HG02973 (cell line): ENCODE data around the gene RNU6-9.
A peak's percentile ranks its signal among the peaks of the same experiment; 100 is the strongest.
"Not testable (repeated sequence)": the region's sequence is repeated elsewhere in the genome, so short reads cannot be mapped to it uniquely, and the experiment has no call there.

Source experiments
- ATAC-seq: cut with Tn5 transposase; IDR thresholded peaks from one replicate; pipeline ENCODE4 v1.9.1; 2021; ENCODE audit warnings: moderate library complexity; ENCODE audit not compliant: unreplicated experiment

Gene RNU6-9

GRCh38 chr19:892894-893689 lies at the start of gene RNU6-9, which contains the start of gene MED16:
Gene RNU6-9 (plus strand): TSS chr19:893484.
Gene MED16 (minus strand): TSS chr19:893187. CDS start chr19:891131, 2,056 bp downstream.
- ATAC-seq = peak; percentile 77

DNA sequence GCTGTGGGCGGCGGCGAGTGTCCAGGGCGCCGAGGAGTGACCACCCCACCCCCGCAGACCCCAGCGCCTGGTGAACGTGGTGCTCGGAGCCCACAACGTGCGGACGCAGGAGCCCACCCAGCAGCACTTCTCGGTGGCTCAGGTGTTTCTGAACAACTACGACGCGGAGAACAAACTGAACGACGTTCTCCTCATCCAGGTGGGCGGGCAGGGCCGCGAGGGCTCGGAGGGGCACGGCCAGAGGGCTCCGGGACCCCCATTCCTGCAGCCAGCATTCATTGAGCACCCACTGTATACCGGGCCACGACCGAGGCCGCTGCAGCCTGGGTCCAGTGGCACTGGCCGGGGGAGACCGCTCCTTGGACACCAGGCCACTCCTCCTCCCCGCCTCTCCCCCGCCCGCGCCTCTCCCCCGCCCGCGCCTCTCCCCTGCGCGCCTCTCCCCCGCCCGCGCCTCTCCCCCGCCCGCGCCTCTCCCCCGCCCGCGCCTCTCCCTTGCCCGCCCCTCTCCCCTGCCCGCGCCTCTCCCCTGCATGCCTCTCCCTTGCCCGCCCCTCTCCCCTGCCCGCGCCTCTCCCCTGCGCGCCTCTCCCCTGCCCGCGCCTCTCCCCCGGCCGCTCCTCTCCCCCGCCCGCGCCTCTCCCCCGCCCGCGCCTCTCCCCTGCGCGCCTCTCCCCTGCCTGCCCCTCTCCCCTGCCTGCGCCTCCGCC lies 49.3 kb upstream of the RNU6-9 start:
- ATAC-seq = no peak

DNA sequence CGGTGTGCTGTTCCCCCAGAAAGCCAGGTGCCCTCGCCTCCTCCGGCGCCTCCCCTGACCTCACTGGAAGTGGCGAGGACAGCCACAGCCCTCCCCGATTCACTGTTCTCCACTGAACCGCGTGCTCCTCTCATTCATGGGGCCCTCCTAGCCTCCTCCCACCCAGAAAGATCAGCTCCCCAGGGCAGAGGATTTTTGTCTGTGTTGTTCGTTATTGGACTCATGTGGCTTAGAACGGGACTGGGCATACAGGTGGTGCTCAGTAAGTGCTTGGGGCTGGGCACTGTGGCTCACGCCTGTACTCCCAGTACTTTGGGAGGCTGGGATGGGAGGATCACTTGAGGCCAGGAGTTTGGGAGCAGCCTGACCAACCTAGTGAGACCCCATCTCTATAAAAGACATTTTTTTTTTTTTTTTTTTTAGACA lies 48.7 kb upstream of the RNU6-9 start:
- no peak for ATAC-seq

DNA sequence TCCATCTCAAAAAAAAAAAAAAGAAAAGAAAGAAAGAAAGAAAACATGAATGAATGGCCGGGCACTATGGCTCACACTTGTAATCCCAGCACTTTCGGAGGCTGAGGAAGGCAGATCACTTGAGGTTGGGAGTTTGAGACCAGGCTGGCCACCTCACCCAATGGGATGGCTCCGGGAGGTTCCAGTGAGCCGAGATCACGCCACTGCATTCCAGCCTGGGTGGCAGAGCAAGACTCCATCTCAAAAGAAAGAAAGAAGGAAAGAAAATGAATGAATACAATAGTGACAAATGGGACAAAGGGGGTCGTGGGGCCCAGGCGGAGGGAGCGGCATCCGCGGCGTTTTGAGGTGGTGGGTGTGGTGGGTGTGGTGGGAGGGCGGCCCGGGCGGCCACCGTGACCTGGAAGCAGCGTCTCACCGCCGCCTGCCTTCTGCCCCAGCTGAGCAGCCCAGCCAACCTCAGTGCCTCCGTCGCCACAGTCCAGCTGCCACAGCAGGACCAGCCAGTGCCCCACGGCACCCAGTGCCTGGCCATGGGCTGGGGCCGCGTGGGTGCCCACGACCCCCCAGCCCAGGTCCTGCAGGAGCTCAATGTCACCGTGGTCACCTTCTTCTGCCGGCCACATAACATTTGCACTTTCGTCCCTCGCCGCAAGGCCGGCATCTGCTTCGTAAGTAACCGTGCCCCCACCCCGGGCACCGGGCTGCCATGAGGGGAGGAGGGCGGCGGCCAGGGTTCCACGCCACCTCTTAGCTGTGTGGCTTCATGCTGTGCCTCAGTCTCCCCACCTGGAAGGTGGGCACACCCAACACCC lies 47.4 kb upstream of the RNU6-9 start:
- ATAC-seq = no peak

DNA sequence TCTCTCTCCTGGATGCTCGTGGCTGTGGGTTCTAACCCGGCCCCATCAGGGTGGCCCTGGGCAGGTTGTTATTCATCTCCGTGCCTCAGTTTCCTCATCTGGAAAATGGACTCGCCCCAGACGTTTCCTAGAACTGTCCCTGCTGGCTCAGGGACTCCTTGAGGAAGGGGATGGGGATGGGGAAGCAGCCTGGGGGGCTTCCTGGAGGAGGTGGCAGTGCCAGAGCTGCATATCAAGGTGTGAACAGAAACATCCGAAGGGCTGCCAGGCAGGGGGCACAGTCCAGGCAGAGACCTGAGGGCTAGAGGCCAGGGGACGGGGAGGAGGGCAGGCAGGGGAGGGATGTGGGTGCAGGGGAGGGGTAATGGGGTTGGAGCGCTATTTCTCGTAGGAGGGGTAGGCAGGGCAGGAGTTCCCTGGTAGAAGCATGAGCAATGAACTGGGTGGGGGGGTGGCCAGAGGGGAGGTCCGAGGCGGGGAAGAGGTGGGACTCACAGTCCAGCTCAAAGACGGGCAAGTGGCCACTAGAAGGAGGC lies 44.8 kb upstream of the RNU6-9 start:
- no peak for ATAC-seq

DNA sequence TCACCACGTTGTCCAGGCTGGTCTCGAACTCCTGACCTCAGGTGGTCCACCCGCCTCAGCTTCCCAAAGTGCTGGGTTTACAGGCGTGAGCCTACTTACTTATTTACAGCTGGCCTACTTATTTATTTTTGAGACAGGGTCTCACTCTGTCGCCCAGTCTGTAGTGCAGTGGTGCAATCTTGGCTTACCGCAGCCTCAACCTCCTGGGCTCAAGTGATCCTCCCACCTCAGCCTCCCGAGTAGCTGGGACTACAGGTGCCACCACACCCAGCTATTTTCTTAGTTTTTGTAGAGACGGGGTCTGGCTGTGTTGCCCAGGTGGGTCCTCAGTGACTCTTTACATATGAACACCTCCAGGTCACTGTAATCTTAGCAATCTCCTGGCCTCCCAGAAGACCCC lies 44.1 kb upstream of the RNU6-9 start:
- ATAC-seq = not testable (repeated sequence)

DNA sequence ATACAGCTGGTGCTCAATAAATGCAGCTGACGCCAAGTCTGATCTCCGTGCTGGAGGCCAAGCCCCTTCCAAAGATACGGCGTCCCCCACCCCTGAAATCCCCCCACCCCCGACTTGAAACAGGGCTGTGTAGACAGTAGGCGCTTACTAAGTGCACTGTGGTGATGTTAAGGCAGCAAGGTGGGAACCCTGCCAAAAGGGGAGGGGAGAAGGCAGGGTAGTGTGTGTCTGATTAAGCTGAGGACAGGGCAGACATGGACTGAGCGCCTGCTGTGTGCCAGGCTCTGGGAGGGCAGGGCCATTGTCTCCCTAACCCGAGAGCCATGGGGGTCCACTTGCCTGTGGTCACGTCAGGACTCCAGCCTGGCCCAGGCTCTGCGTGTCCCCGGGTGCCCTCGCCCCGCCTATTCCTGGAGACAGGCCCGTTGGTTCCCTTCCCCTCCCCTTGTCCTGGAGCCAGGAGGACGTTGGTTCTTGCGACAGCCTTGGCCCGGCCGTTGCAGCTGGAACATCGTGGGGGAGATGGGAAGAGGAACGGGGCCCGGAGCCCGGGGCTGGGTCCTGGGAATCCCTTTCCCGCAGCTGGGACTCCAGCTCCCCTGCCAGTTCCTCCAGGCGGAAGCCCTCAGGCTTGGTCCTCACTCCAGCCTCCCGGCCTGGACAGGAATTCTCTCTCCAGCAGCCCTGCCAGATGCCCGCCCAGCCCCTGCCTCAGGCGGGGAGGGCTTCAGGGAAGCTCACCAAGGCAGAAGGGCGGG lies 42.9 kb upstream of the RNU6-9 start:
- ATAC-seq = no peak

GRCh38 chr19:850979-851335 lies 42.3 kb upstream of the RNU6-9 start:
- no peak for ATAC-seq

DNA sequence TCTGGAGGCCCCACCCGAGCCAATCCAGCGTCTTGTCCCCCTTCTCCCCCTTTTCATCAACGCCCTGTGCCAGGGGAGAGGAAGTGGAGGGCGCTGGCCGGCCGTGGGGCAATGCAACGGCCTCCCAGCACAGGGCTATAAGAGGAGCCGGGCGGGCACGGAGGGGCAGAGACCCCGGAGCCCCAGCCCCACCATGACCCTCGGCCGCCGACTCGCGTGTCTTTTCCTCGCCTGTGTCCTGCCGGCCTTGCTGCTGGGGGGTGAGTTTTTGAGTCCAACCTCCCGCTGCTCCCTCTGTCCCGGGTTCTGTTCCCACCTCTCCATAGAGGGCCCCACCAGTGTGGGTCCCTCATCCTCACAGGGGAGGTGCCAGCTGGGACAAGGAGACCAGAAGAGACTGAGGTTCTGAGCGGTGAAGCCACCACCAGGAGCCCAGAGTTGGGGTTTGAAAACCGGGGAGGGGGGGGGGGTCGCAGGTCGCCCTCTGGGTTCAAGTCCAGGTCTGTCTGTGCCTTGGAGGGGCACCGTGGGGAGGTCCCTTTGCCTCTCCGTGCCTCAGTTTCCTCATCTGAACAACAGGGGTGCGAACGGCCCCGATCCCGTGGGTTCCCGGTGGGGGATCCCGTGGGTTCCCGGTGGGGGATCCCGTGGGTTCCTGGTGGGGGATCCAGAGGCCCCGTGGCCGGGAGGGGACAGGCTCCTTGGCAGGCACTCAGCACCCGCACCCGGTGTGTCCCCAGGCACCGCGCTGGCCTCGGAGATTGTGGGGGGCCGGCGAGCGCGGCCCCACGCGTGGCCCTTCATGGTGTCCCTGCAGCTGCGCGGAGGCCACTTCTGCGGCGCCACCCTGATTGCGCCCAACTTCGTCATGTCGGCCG lies 40.9 kb upstream of the RNU6-9 start, which contains the start of gene ELANE:
TSS of gene ELANE (plus strand) at position 168 of the 878 bp plus-strand sequence. CDS start at position 194, 26 bp downstream.
- no peak for ATAC-seq

- ATAC-seq = no peak
Measured at GRCh38 chr19:853014-853585, 40.2 kb upstream of the RNU6-9 start.

GRCh38 chr19:853614-854220 lies 39.6 kb upstream of the RNU6-9 start:
- not testable (repeated sequence) for ATAC-seq

GRCh38 chr19:854549-854948 lies 38.7 kb upstream of the RNU6-9 start:
- ATAC-seq = no peak

DNA sequence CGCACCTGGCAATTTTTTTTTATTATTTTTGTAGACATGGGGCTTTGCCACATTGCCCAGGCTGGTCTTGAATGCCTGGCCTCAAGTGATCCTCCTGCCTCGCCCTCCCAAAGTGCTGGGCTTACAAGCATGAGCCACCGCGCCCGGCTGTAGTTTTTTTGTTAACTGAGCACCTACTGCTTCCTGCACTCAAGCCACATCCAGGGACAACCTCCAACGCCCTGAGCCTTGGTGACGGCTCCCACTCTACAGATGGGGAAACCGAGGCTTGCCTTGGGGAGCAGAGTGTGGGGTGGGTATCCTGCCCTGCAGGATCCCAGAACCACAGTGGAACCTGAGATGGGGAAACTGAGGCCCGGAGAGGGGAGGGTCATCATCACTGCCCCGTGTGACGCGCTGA lies 38.1 kb upstream of the RNU6-9 start:
- no peak for ATAC-seq

DNA sequence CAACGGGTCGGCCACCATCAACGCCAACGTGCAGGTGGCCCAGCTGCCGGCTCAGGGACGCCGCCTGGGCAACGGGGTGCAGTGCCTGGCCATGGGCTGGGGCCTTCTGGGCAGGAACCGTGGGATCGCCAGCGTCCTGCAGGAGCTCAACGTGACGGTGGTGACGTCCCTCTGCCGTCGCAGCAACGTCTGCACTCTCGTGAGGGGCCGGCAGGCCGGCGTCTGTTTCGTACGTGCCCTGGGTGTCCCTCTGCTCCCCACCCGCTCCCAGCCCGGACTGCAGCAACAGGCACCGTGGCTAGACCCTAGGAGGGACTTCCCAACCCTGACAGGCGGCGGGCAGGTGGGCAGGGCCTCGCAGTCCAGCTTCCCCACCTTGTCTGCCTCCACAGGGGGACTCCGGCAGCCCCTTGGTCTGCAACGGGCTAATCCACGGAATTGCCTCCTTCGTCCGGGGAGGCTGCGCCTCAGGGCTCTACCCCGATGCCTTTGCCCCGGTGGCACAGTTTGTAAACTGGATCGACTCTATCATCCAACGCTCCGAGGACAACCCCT lies 37.6 kb upstream of the RNU6-9 start:
- no peak for ATAC-seq

DNA sequence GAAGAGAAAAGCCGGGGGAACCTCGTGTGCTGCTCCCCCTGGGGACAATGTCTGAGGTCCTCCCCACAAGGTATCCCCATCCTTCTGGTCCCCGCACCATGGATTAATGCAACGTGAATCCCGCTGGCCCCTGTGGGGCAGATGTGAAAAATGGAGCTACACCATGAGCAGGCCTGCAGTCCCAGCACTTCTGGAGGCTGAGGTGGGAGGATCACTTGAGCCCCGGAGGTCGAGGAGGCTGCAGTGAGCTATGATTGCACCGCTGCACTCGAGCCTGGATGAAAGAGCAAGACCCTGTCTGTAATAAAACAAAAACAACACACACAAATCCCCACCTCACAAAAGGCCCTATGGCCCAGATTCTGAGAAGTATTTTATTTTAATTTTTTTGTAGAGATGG lies 35.0 kb upstream of the RNU6-9 start:
- ATAC-seq = no peak

DNA sequence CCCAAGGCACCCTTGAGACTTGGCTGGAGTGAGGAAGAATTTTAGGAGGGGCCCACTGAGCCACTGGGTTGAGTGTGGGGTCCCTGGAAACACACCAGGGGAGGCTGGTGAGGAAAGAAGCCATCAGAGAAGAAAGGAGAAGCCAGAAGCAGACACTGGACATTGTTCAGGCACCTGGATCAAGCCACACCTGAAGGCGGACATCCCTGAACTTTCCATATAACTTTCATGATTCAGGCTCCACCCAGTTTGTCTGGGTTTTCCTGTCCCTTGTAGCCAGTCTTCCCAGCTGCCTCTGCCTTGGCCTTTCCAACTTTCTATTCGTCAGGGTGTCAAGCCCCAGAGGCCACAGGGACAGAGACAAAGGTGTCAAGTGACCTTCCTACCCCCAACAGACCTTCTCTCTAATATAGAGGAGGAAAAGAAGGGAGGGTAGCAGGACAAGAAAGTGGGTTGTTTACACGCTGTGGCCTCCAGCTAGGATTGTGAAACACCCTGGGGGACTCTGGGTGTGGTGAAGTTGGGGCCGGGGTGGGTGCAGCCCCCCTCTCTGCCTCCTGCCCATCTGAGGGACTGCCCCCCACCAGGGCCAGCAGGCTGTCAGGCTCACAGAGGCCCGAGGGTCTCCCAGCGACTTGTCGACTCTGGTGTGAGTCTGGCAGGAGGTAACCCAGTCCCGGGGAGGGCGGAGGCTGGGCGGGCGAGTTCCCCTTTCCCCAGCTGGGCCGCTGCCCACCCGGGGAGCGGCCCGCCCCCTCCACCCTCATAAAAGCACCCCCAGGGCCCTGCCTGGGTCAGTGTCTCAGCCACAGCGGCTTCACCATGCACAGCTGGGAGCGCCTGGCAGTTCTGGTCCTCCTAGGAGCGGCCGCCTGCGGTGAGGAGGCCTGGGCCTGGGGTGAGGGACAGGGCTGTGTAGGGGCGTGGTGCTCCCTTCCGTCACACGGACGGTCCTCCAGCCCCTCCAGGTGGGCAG lies 34.1 kb upstream of the RNU6-9 start, which contains the start of gene CFD:
TSS of gene CFD (plus strand) at position 797 of the 976 bp plus-strand sequence. CDS start at position 823, 26 bp downstream.
- no peak for ATAC-seq
